Fibroblast of skin of right quadriceps (primary cell): ENCODE data around the gene OMA1.
"Not testable (repeated sequence)": the region's sequence is repeated elsewhere in the genome, so short reads cannot be mapped to it uniquely, and the experiment has no call there.

Source experiments
- DNase-seq: peaks from one replicate; pipeline ENCODE4 v3.0.0-alpha.2; 2013

OMA1 gene

GRCh38 chr1:58573705-58574591 is 27.4 kb upstream of the OMA1 start:
- DNase-seq, result no peak

- DNase-seq, result no peak
Measured at GRCh38 chr1:58573138-58573537, 26.6 kb upstream of the OMA1 start.

- no peak for DNase-seq
Measured at GRCh38 chr1:58572690-58573089, 26.2 kb upstream of the OMA1 start.

GRCh38 chr1:58571616-58572015 is 25.1 kb upstream of the OMA1 start:
- DNase-seq, result no peak

- DNase-seq, result no peak
Measured at GRCh38 chr1:58570817-58571216, 24.3 kb upstream of the OMA1 start.

- DNase-seq, result no peak
Measured at GRCh38 chr1:58570094-58570493, 23.6 kb upstream of the OMA1 start.

GRCh38 chr1:58568911-58569310 is 22.4 kb upstream of the OMA1 start:
- DNase-seq, result no peak

- no peak for DNase-seq
Measured at GRCh38 chr1:58568271-58568860, 21.8 kb upstream of the OMA1 start.

GRCh38 chr1:58566339-58566738 is 19.8 kb upstream of the OMA1 start:
- no peak for DNase-seq

GRCh38 chr1:58563715-58564114 is 17.2 kb upstream of the OMA1 start:
- not testable (repeated sequence) for DNase-seq

GRCh38 chr1:58561633-58562032 is 15.1 kb upstream of the OMA1 start:
- no peak for DNase-seq

- no peak for DNase-seq
Measured at GRCh38 chr1:58555393-58555792, 8.9 kb upstream of the OMA1 start.

GRCh38 chr1:58551186-58552140 is 4.9 kb upstream of the OMA1 start:
- no peak for DNase-seq

GRCh38 chr1:58549291-58549690 is 2.8 kb upstream of the OMA1 start:
- DNase-seq, result not testable (repeated sequence)

GRCh38 chr1:58548371-58548770 is 1.8 kb upstream of the OMA1 start:
- DNase-seq, result no peak

GRCh38 chr1:58545591-58546519 is 671 bp downstream of the OMA1 start:
- DNase-seq, result peak; percentile 75

GRCh38 chr1:58543260-58543659 is 3.3 kb downstream of the OMA1 start:
- DNase-seq, result no peak

- no peak for DNase-seq
Measured at GRCh38 chr1:58539553-58539952, 7.0 kb downstream of the OMA1 start.

- no peak for DNase-seq
Measured at GRCh38 chr1:58538821-58539220, 7.7 kb downstream of the OMA1 start.

GRCh38 chr1:58531842-58532241 is 14.7 kb downstream of the OMA1 start:
- DNase-seq, result not testable (repeated sequence)

- DNase-seq, result no peak
Measured at GRCh38 chr1:58529284-58529683, 17.2 kb downstream of the OMA1 start.

GRCh38 chr1:58528518-58528917 is 18.0 kb downstream of the OMA1 start:
- DNase-seq, result peak; percentile 69
